ENCODE data around the gene FZD1.

GRCh38 chr7:91295576-91295975 lies 31.3 kb downstream of the FZD1 start:
- TF ChIP-seq, protein P1, sequence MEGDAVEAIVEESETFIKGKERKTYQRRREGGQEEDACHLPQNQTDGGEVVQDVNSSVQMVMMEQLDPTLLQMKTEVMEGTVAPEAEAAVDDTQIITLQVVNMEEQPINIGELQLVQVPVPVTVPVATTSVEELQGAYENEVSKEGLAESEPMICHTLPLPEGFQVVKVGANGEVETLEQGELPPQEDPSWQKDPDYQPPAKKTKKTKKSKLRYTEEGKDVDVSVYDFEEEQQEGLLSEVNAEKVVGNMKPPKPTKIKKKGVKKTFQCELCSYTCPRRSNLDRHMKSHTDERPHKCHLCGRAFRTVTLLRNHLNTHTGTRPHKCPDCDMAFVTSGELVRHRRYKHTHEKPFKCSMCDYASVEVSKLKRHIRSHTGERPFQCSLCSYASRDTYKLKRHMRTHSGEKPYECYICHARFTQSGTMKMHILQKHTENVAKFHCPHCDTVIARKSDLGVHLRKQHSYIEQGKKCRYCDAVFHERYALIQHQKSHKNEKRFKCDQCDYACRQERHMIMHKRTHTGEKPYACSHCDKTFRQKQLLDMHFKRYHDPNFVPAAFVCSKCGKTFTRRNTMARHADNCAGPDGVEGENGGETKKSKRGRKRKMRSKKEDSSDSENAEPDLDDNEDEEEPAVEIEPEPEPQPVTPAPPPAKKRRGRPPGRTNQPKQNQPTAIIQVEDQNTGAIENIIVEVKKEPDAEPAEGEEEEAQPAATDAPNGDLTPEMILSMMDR (IDR thresholded peaks at IDR 0.05 in 8 of 11, conservative IDR thresholded peaks at IDR 0.05 in 3 of 11), result no peak
- TF ChIP-seq POLR2A (IDR thresholded peaks at IDR 0.05), result no peak
- TF ChIP-seq POLR2AphosphoS5 (IDR thresholded peaks at IDR 0.05), result no peak
